Keratinocyte (primary cell): ENCODE data around the gene OPALIN. TPM values are rescaled to one million over a fixed set of nuclear protein-coding genes. Genes with fewer than 3 reads are reported as not detected.

ENCODE experiments used
- DNase-seq: peaks from one replicate; pipeline ENCODE4 v3.0.0-alpha.2; 2011; ENCODE audit warnings: low read depth, missing footprints, low spot score
- FAIRE-seq: peaks from 2 replicates; lab custom pipeline; 2011; peaks lifted over from hg19 to GRCh38; lab: Jason Lieb, UNC
- H2AFZ ChIP-seq: 2 replicates; pipeline ENCODE4 v1.6.0; 2012; ENCODE audit warnings: low read length, control low read depth, inconsistent platforms; ENCODE audit not compliant: control insufficient read depth
- H3K27ac ChIP-seq: 2 replicates; pipeline ENCODE4 v1.5.1; 2011; ENCODE audit warnings: low read length; ENCODE audit not compliant: control insufficient read depth, insufficient read depth
- H3K27me3 ChIP-seq: 3 replicates; pipeline ENCODE4 v1.6.0; 2011; ENCODE audit warnings: low read length; ENCODE audit not compliant: control insufficient read depth, insufficient read depth; ENCODE audit errors: extremely low read depth
- H3K36me3 ChIP-seq, 2 experiments: 2 replicates in 1 of 2; 3 replicates in 1 of 2; pipeline ENCODE4 v1.5.1; 2011; ENCODE audit warnings: low read length in 2 of 2, mild to moderate bottlenecking in 1 of 2; ENCODE audit not compliant: control insufficient read depth in 2 of 2, insufficient read depth in 2 of 2; ENCODE audit errors: extremely low read depth in 1 of 2
- H3K4me1 ChIP-seq: 3 replicates; pipeline ENCODE4 v1.5.1; 2011; ENCODE audit warnings: low read length; ENCODE audit not compliant: control insufficient read depth, insufficient read depth; ENCODE audit errors: extremely low read depth
- H3K4me2 ChIP-seq: 3 replicates; pipeline ENCODE4 v1.6.0; 2011; ENCODE audit warnings: low read depth, low read length; ENCODE audit not compliant: control insufficient read depth, insufficient read depth; ENCODE audit errors: extremely low read depth
- H3K4me3 ChIP-seq, 3 experiments: fragments of 200-600 bp in 1 of 3; sonication (generic) in 1 of 3; 2 replicates in 2 of 3; 3 replicates in 1 of 3; pipeline ENCODE4 v1.5.1; 2011 to 2016; ENCODE audit warnings: low read length in 3 of 3, mild to moderate bottlenecking in 3 of 3, control low read depth in 2 of 3, inconsistent platforms in 1 of 3, low read depth in 1 of 3, mixed read lengths in 1 of 3, mixed run types in 1 of 3, moderate library complexity in 1 of 3; ENCODE audit not compliant: control insufficient read depth in 2 of 3, insufficient read depth in 2 of 3; ENCODE audit errors: extremely low read depth in 1 of 3
- H3K79me2 ChIP-seq: 2 replicates; pipeline ENCODE4 v1.6.0; 2012; ENCODE audit warnings: low read length; ENCODE audit not compliant: control insufficient read depth, insufficient read depth
- H3K9ac ChIP-seq: 3 replicates; pipeline ENCODE4 v1.6.0; 2011; ENCODE audit warnings: low read length; ENCODE audit not compliant: control insufficient read depth, insufficient read depth; ENCODE audit errors: extremely low read depth
- H3K9me1 ChIP-seq: 3 replicates; pipeline ENCODE4 v1.6.0; 2011; ENCODE audit warnings: low read length; ENCODE audit not compliant: control insufficient read depth, insufficient read depth; ENCODE audit errors: extremely low read depth
- H3K9me3 ChIP-seq: 2 replicates; pipeline ENCODE4 v1.5.1; 2012; ENCODE audit warnings: low read depth, low read length; ENCODE audit not compliant: control insufficient read depth
- H4K20me1 ChIP-seq: 3 replicates; pipeline ENCODE4 v1.6.0; 2011; ENCODE audit warnings: low read length; ENCODE audit not compliant: control insufficient read depth, insufficient read depth; ENCODE audit errors: extremely low read depth
- CTCF ChIP-seq, 3 experiments: IDR thresholded peaks in 1 of 3; conservative IDR thresholded peaks in 1 of 3; optimal IDR thresholded peaks in 1 of 3; 2 replicates in 2 of 3; 3 replicates in 1 of 3; pipeline versions ENCODE3 to v1.5.1; 2011; ENCODE audit warnings: low read length in 3 of 3, mild to moderate bottlenecking in 3 of 3, moderate library complexity in 2 of 3, control low read depth in 1 of 3, inconsistent platforms in 1 of 3; ENCODE audit not compliant: insufficient read depth in 2 of 3; ENCODE audit errors: extremely low read depth in 1 of 3
- EZH2 ChIP-seq: IDR thresholded peaks from one replicate; pipeline ENCODE4 v1.6.1; 2012; ENCODE audit warnings: inconsistent platforms, mild to moderate bottlenecking, low read length, moderate library complexity
- dilution Hi-C: fragments of 300-500 bp; cut with MboI; formaldehyde crosslinking; loops from one replicate; pipeline ENCODE4 v1.7.0; 2020; ENCODE audit warnings: low sequenced_read_pairs; ENCODE audit not compliant: extremely low pct_ligation_motif_present
- polyA plus RNA-seq, 5 experiments: library from polyadenylated mRNA; depleted of rRNA in 3 of 5; stranded (reverse) in 3 of 5; stranded (forward) in 1 of 5; unstranded in 1 of 5; fragments of >200 nt; gene quantifications; 1 replicate in 1 of 5; 2 replicates in 3 of 5; 3 replicates in 1 of 5; pipeline versions ENCODE4 v1.2.1 to v1.2.3, GENCODE V29; 2011 to 2012; ENCODE audit warnings: missing spikeins in 2 of 5, low read depth in 1 of 5, low replicate concordance in 1 of 5

OPALIN gene
- polyA plus RNA-seq, 1 donor (not counting 4 experiments of a cell fraction or from before 2014, with no cell fraction given) = not detected

GRCh38 chr10:96313344-96313743 lies 45.5 kb downstream of the OPALIN start:
- no peaks in the 10 kb centered on the region for H3K9me3 ChIP-seq
- no peak overlapping the region for H3K27ac ChIP-seq
- no peaks in the 10 kb centered on the region for H3K79me2 ChIP-seq
- H4K20me1 ChIP-seq = no peaks in the 10 kb centered on the region
- no peak for FAIRE-seq
- no peak overlapping the region for H3K4me2 ChIP-seq
- H3K4me3 ChIP-seq = no peak overlapping the region
- no peak overlapping the region for H2AFZ ChIP-seq
- no peaks in the 10 kb centered on the region for H3K9me1 ChIP-seq
- dilution Hi-C loops = no loop called here
- no peak for DNase-seq
- no peak overlapping the region for H3K9ac ChIP-seq
- H3K36me3 ChIP-seq = no peaks in the 10 kb centered on the region
- no peak for TF ChIP-seq EZH2
- TF ChIP-seq CTCF (optimal IDR thresholded peaks at IDR 0.05 in 1 of 3, IDR thresholded peaks at IDR 0.05 in 1 of 3, conservative IDR thresholded peaks at IDR 0.05 in 1 of 3; ENCODE audit: extremely low read depth in 1 of 3, insufficient read depth in 2 of 3, low read length in 3 of 3) = no peak
- no peaks in the 10 kb centered on the region for H3K27me3 ChIP-seq
- H3K4me1 ChIP-seq = no peaks in the 10 kb centered on the region

- dilution Hi-C loops = no loop called here
- TF ChIP-seq EZH2 = no peak
- H3K4me1 ChIP-seq = no peaks in the 10 kb centered on the region
- DNase-seq (no peak), FAIRE-seq (no peak)
- H3K9me1 ChIP-seq = no peaks in the 10 kb centered on the region
- H3K4me3 ChIP-seq = no peak overlapping the region
- H3K9ac ChIP-seq = no peak overlapping the region
- H3K79me2 ChIP-seq = no peaks in the 10 kb centered on the region
- H3K27ac ChIP-seq = no peak overlapping the region
- H4K20me1 ChIP-seq = no peaks in the 10 kb centered on the region
- no peaks in the 10 kb centered on the region for H3K27me3 ChIP-seq
- H3K4me2 ChIP-seq = no peak overlapping the region
- no peaks in the 10 kb centered on the region for H3K9me3 ChIP-seq
- no peak overlapping the region for H2AFZ ChIP-seq
- no peaks in the 10 kb centered on the region for H3K36me3 ChIP-seq
These were observed 47.6 kb downstream of the OPALIN start for GRCh38 chr10:96311180-96311715.

- H3K36me3 ChIP-seq = no peaks in the 10 kb centered on the region
- no peaks in the 10 kb centered on the region for H3K27me3 ChIP-seq
- no peaks in the 10 kb centered on the region for H4K20me1 ChIP-seq
- DNase-seq (no peak), FAIRE-seq (no peak)
- H3K79me2 ChIP-seq = no peaks in the 10 kb centered on the region
- no peak overlapping the region for H3K4me2 ChIP-seq
- H3K9ac ChIP-seq = no peak overlapping the region
- H3K9me1 ChIP-seq = no peaks in the 10 kb centered on the region
- H3K9me3 ChIP-seq = no peaks in the 10 kb centered on the region
- no peak overlapping the region for H3K4me3 ChIP-seq
- no peak overlapping the region for H3K27ac ChIP-seq
- TF ChIP-seq CTCF (optimal IDR thresholded peaks at IDR 0.05 in 1 of 3, IDR thresholded peaks at IDR 0.05 in 1 of 3, conservative IDR thresholded peaks at IDR 0.05 in 1 of 3; ENCODE audit: extremely low read depth in 1 of 3, insufficient read depth in 2 of 3, low read length in 3 of 3) (no peak), EZH2 (no peak)
- dilution Hi-C loops = no loop called here
- H2AFZ ChIP-seq = no peak overlapping the region
- no peaks in the 10 kb centered on the region for H3K4me1 ChIP-seq
These were observed 48.5 kb downstream of the OPALIN start for GRCh38 chr10:96310321-96310669.
